T-helper 2 cell (primary cell): ENCODE data around the gene OBSL1.

Experiments used
- DNase-seq, 5 experiments: peaks; one replicate each; pipeline versions ENCODE4 v3.0.0 to v3.0.0-alpha.2; 2012 to 2022

The OBSL1 gene

DNA sequence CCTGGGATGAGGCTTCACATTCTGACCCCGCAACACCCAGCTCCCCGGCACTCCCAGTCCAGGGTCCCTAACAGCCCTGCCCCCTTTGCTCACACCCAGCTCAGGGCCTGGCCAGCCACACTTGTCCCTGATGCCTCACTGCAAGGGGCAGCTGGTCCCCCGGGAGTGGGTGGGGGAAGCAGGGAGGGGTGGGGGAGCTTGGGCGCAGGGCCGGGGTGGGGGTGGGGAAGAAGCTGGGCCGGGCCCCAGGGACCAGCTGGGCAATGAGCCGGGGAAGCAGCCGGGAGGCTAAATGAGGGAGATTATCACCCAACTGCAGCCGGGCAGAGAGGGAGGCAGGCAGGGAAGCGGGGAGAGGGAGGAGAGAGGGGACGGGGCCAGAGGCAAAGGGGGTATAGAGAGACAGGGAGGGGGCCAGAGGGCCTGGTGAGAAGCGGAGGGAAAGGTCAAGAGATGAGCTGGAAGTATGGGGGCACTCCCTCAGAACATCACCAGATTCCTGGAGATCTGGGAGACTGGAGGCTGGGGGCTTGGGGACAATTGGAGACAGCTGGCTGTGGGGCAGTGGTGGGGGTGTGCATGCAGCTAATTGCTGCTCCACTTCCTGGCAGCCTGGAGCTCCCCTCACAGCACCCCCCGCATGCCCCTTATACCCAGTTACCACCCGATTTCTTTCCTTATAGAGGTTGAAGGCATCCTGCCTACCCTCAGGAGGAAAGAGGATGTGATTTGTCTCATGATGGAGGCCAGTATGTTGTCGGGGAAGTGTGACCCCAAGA is 59.6 kb downstream of the OBSL1 start:
- no peak for DNase-seq

- no peak for DNase-seq
Observed at GRCh38 chr2:219510512-219511135, 60.7 kb downstream of the OBSL1 start.

GRCh38 chr2:219509780-219510511 is 61.4 kb downstream of the OBSL1 start:
- DNase-seq, result peak in 3 of 5 experiments; percentile 17 to 57 (median 36)

- no peak for DNase-seq
Observed at GRCh38 chr2:219508971-219509779, 62.2 kb downstream of the OBSL1 start.

DNA sequence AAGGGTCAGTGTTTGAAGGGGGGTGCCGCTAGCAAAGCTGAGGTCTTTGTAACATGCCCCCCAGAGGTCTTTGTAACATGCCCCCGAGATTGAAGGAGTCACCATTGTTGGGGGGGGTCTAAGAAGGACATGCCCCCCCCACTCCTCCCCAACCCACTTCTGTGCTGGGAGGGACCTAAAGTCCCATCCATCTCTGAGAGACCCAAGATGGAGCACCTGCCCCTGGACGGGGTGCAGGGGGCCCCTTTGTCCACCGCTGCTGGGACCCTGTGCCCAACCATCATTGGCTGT is 63.0 kb downstream of the OBSL1 start:
- no peak for DNase-seq

DNA sequence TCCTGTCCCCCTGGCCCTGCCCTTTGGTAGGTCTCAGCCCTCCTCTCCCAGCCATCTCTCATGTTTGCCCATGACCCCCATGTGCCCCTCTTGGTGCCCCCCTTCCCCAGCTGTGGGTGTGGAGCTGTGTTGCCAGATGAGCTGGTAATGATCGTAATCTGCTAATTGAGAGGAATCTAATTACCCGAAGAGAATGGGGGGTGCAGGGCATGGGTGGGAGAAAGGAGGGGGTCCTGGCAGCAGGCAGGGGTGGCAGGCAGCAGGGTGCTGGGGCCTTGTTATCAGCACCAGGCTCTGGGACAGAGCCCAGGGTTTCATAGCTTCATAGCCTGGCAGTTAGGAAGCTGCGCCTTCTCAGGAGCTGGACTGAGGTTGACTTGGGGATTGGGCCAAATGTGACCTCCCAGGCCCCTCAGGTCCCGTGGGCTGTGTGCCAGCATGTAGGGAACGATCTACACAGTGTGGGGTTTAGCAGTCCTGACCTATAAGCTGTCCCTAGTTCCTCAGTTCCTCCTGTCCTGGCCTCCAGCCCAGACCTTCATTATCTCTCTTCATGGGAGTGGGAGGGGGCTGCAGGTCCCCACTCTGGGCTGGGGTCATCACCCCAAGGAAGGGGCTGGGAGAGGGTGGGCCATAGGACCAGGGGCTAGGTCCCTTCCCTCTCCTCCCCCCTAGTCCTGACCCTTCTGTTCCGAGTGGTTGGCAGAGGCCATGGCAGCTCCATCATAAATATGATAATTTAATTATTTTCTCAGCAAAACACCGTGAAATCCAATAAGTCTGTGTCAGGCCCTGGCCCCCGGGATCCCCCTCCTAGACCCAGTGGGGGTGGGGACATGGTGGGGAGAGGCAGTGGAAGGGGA is 63.5 kb downstream of the OBSL1 start:
- DNase-seq, result no peak

DNA sequence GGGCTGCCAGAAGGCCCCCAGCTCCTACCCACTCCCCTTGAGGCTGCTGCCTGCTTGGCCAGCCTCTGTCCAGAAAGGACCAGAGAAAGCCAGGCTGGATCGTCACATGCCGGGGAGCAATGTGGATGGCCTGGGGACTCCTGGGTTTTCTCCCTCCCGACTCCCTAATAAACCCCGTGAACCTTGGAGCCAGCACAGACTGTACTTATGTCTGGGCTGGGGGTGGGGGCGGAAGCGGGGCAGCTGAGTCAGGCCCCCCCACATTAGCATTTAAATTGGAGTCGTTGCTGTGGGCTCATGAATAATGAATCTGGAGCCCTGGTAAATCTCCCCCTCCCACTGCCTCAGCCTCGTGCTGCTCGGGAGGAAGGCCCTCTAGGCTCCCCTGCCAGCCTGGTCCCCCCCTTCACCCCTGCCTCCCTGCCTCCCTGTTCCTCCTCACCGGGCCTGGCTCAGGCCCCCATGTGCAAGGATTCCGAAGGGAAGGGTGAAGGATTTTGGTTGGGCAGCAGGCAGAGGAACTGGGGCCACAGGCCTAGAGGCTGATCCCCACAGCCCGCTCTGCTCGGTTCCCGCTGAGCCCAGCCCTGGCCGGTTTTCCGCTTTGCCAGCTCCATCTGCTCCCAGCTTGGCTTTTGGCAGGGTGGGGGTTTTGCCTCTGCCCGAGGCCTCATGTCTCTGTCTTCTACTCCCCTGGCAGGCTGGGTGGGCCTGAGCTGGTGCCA is 64.4 kb downstream of the OBSL1 start:
- DNase-seq, result no peak

DNA sequence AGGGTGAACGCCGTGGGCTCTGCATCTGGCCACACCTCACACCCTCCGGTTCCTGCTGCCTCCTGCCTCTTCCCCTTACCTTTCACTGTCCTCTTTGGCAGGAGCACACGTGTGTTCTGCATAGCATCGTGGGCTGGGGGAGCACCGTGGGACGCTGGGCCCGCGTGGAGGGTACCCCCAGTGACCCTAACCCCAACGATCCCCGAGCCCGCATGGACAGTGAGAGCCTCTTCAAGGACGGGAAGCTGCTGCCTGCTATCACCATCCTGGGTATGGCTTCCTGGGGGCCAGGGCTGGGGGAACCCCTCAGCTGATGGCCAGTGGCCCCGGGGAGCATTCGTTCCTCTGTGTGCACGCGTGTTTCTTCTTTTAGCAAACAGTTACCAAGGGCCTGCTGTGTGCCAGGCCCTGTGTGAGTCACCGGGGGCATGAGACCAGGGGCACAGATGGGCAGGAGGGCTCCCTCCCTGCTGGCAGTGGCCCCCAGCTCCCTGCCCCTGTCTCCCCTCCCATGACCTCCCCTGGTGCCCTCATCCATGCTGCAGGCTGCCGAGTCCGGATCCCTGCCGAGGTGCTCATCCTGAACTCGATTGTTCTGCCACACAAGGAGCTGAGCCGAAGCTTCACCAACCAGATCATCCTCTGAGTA is 65.1 kb downstream of the OBSL1 start:
- no peak for DNase-seq

GRCh38 chr2:219505585-219505984 is 65.8 kb downstream of the OBSL1 start:
- DNase-seq, result no peak

DNA sequence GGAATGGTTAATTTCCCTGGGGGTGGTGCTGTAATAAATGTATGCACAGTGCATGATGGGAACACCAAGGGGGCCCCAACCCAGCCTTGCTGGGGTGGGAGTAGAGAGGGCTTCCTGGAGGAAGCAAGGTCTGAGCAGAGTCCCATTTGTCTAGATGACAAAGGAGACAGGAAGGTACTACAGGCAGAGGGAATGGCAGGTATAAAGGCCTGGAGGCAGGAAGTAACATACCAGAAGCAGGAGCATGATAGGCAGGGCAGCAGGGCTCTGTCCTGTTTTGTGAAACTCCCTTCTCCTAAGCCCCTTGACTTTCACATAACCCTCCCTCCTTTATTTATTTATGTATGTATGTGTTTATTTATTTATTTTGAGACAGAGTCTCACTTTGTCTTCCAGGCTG is 68.7 kb downstream of the OBSL1 start:
- DNase-seq, result no peak

DNA sequence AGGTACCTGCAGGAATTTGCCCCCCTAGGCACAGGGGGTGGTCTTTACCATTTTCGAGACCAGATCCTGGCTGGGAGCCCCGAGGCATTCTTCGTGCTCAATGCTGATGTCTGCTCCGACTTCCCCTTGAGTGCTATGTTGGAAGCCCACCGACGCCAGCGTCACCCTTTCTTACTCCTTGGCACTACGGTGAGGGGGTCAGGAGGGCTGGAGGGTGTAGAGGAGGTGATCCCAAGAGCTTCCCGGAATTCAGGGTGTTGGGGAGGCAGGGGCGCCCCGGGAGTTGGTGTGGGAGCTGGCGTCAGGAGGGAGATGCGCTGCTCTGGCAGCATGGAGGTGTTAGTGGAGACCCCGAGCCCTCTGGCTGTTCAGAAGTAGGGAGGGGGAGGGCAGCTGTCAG is 69.5 kb downstream of the OBSL1 start:
- DNase-seq, result no peak
